SK-N-SH (cell line): Measurements from ENCODE around the gene MRTFB. TPM values are rescaled to one million over a fixed set of nuclear protein-coding genes. Genes with fewer than 3 reads are reported as not detected.

Source experiments
- CTCF ChIA-PET: fragments of 300-600, 350-600 bp; formaldehyde crosslinking; extraction: SDS; loops from one replicate; lab custom pipeline; 2021; lab: Yijun Ruan, JAX
- POLR2A ChIA-PET: fragments of 350-600 bp; sonication (Branson Sonifier 250); formaldehyde crosslinking; extraction: SDS; loops from one replicate; lab custom pipeline; 2020; ENCODE audit warnings: antibody characterized with exemption, inconsistent platforms; lab: Yijun Ruan, JAX
- DNase-seq: peaks from one replicate; pipeline ENCODE4 v3.0.0; 2012
- H2AFZ ChIP-seq: fragments of 200-600 bp; sonication (generic); 2 replicates; pipeline ENCODE4 v1.8.1; 2016; ENCODE audit warnings: antibody characterized with exemption, mild to moderate bottlenecking, low read depth
- H3F3A ChIP-seq: fragments of 200-600 bp; sonication (generic); replicated peaks from 2 replicates; pipeline ENCODE3; 2016; ENCODE audit warnings: antibody characterized with exemption, mild to moderate bottlenecking; ENCODE audit not compliant: insufficient read depth
- H3K27ac ChIP-seq, 2 experiments: fragments of 200-500 bp in 1 of 2; fragments of 200-600 bp in 1 of 2; sonication (Bioruptor generic) in 1 of 2; sonication (generic), shearing (Covaris generic) in 1 of 2; 2 replicates each; pipeline versions ENCODE4 v1.5.1 to v1.6.1; 2014 to 2016; ENCODE audit warnings: low read depth in 2 of 2, inconsistent platforms in 1 of 2, low read length in 1 of 2, mild to moderate bottlenecking in 1 of 2, mixed read lengths in 1 of 2
- H3K27me3 ChIP-seq: fragments of 200-600 bp; sonication (generic), shearing (Covaris generic); 2 replicates; pipeline ENCODE4 v1.6.1; 2016; ENCODE audit warnings: mixed run types; ENCODE audit not compliant: insufficient read depth
- H3K36me3 ChIP-seq, 2 experiments: fragments of 200-500 bp in 1 of 2; fragments of 200-600 bp in 1 of 2; sonication (Bioruptor generic) in 1 of 2; sonication (generic) in 1 of 2; replicated peaks in 1 of 2; 2 replicates each; pipeline versions ENCODE3 to v1.5.1; 2014 to 2016; ENCODE audit warnings: low read length in 1 of 2, mild to moderate bottlenecking in 1 of 2; ENCODE audit not compliant: insufficient read depth in 2 of 2, control insufficient read depth in 1 of 2
- H3K4me1 ChIP-seq, 2 experiments: fragments of 200-500 bp in 1 of 2; fragments of 200-600 bp in 1 of 2; sonication (Bioruptor generic) in 1 of 2; sonication (generic), shearing (Covaris generic) in 1 of 2; 2 replicates each; pipeline versions ENCODE4 v1.5.1 to v1.6.1; 2014 to 2016; ENCODE audit warnings: low read depth in 1 of 2, low read length in 1 of 2, mixed run types in 1 of 2; ENCODE audit not compliant: insufficient read depth in 2 of 2, control insufficient read depth in 1 of 2
- H3K4me2 ChIP-seq: fragments of 200-600 bp; sonication (generic), shearing (Covaris generic); 2 replicates; pipeline ENCODE4 v1.6.1; 2017; ENCODE audit warnings: mixed run types
- H3K4me3 ChIP-seq, 2 experiments: fragments of 200-500 bp in 1 of 2; fragments of 200-600 bp in 1 of 2; sonication (Bioruptor generic) in 1 of 2; sonication (generic), shearing (Covaris generic) in 1 of 2; 2 replicates each; pipeline versions ENCODE4 v1.5.1 to v1.8.1; 2014 to 2016; ENCODE audit warnings: low read depth in 2 of 2, inconsistent platforms in 1 of 2, low read length in 1 of 2, mild to moderate bottlenecking in 1 of 2, mixed read lengths in 1 of 2, moderate library complexity in 1 of 2
- H3K79me2 ChIP-seq: fragments of 200-600 bp; sonication (generic); 2 replicates; pipeline ENCODE4 v1.8.1; 2017; ENCODE audit warnings: mild to moderate bottlenecking; ENCODE audit not compliant: insufficient read depth
- H3K9ac ChIP-seq: fragments of 200-600 bp; sonication (generic); 2 replicates; pipeline ENCODE4 v1.6.1; 2017; ENCODE audit warnings: mixed run types
- H3K9me2 ChIP-seq: fragments of 200-600 bp; sonication (generic); 2 replicates; pipeline ENCODE4 v1.6.1; 2017; ENCODE audit warnings: mixed run types
- H3K9me3 ChIP-seq: fragments of 200-600 bp; sonication (generic); 2 replicates; pipeline ENCODE4 v1.6.1; 2017; ENCODE audit warnings: mixed run types, mild to moderate bottlenecking, moderate library complexity
- H4K20me1 ChIP-seq: fragments of 200-600 bp; sonication (generic); 2 replicates; pipeline ENCODE4 v1.6.1; 2017; ENCODE audit warnings: mild to moderate bottlenecking, mixed run types; ENCODE audit not compliant: insufficient read depth
- ELF1 ChIP-seq: IDR thresholded peaks from 2 replicates; pipeline ENCODE4 v1.4.0; 2012
- EP300 ChIP-seq, 2 experiments: IDR thresholded peaks; 2 replicates each; pipeline versions ENCODE4 v1.4.0 to v1.6.1; 2012; ENCODE audit warnings: borderline replicate concordance in 1 of 2, low read depth in 1 of 2, low read length in 1 of 2
- FOXJ3 ChIP-seq: sonication (generic); formaldehyde crosslinking; IDR thresholded peaks from 2 replicates; pipeline ENCODE4 v1.5.1; 2020; ENCODE audit warnings: mild to moderate bottlenecking, missing genetic modification reagents
- FOXM1 ChIP-seq: IDR thresholded peaks from 2 replicates; pipeline ENCODE4 v1.4.0; 2012; ENCODE audit warnings: low read depth, mild to moderate bottlenecking
- GABPA ChIP-seq: IDR thresholded peaks from 2 replicates; pipeline ENCODE4 v1.4.0; 2012; ENCODE audit warnings: low read depth, mild to moderate bottlenecking
- GATA2 ChIP-seq: sonication (generic); formaldehyde crosslinking; IDR thresholded peaks from 2 replicates; pipeline ENCODE4 v1.5.0; 2020; ENCODE audit warnings: mild to moderate bottlenecking, missing genetic modification reagents
- IRF3 ChIP-seq: fragments of 150-350 bp; IDR thresholded peaks from 2 replicates; pipeline ENCODE4 v1.6.1; 2016; ENCODE audit warnings: mild to moderate bottlenecking, low read depth, low read length
- JUND ChIP-seq: IDR thresholded peaks from 2 replicates; pipeline ENCODE4 v1.4.0; 2012
- MAX ChIP-seq: IDR thresholded peaks from 2 replicates; pipeline ENCODE4 v1.4.0; 2012; ENCODE audit warnings: low read depth
- MEF2A ChIP-seq: IDR thresholded peaks from 2 replicates; pipeline ENCODE4 v1.4.0; 2012; ENCODE audit warnings: low read depth, borderline replicate concordance
- MXI1 ChIP-seq: IDR thresholded peaks from 2 replicates; pipeline ENCODE4 v1.6.1; 2012; ENCODE audit warnings: mild to moderate bottlenecking, low read depth, low read length, improper control_type of control experiment
- NRF1 ChIP-seq: IDR thresholded peaks from 2 replicates; pipeline ENCODE4 v1.6.1; 2012; ENCODE audit warnings: low read depth, mild to moderate bottlenecking, low read length
- POLR2AphosphoS5 ChIP-seq: IDR thresholded peaks from 2 replicates; pipeline ENCODE4 v1.6.1; 2012; ENCODE audit warnings: low read depth, low read length
- RAD21 ChIP-seq: IDR thresholded peaks from 2 replicates; pipeline ENCODE4 v1.6.1; 2012; ENCODE audit warnings: mild to moderate bottlenecking, low read length
- TAF1 ChIP-seq: IDR thresholded peaks from 2 replicates; pipeline ENCODE4 v1.6.1; 2012; ENCODE audit warnings: low read depth, mild to moderate bottlenecking, low read length, moderate library complexity, borderline replicate concordance
- YY1 ChIP-seq: IDR thresholded peaks from 2 replicates; pipeline ENCODE4 v1.4.0; 2012; ENCODE audit warnings: low read depth, mild to moderate bottlenecking
- WGBS: methylation state at CpG from one replicate; pipeline ENCODE4 v1.1.6; 2017; ENCODE audit warnings: low lambda C conversion rate; 5-methylcytosine and 5-hydroxymethylcytosine counted together
- polyA plus RNA-seq, 3 experiments: library from polyadenylated mRNA; depleted of rRNA; stranded (reverse); fragments of >200 nt; gene quantifications; 2 replicates each; pipeline ENCODE4 v1.2.3, GENCODE V29; 2012
- TF ChIP-seq, protein P1 (sequence below): fragments of 200-600 bp; sonication (generic); IDR thresholded peaks from 2 replicates; pipeline ENCODE4 v1.6.1; 2017; ENCODE audit warnings: antibody characterized with exemption, mild to moderate bottlenecking, moderate library complexity
- TF ChIP-seq, protein P2 (sequence below): IDR thresholded peaks from 2 replicates; pipeline ENCODE4; 2012
- TF ChIP-seq, protein P3 (sequence below): IDR thresholded peaks from 2 replicates; pipeline ENCODE4 v1.4.0; 2012; ENCODE audit warnings: low read depth, borderline replicate concordance
- TF ChIP-seq, protein P4 (sequence below): IDR thresholded peaks from 2 replicates; pipeline ENCODE4 v1.4.0; 2012; ENCODE audit warnings: low read depth, borderline replicate concordance

Gene MRTFB
- polyA plus RNA-seq, 1 of the 3 experiments (the other 2 are of a cell fraction), result 3.3 TPM

DNA sequence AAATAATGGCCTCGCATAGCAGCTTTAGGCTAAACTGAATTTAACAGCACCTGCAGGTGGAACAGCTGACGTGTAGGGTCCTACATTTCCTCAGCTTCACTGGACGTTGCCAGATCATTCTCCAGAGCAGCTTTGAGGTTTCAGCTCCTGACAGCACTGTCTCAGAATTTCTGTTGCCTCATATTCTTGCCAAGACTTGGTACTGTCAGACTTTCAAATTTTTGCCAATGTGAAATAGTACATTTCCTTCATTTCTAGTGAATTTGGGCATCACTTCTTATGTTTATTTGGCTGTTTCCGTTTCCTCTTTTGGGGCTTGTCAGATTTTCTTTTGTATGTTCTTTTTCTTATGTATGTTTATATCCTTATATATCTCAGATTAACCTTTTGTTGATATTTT lies 48.7 kb downstream of the MRTFB start:
- Histone ChIP-seq H3K27ac (no peak overlapping the region), H3K9ac (no peak overlapping the region), H3K79me2 (peaks cover 22% of the 10 kb centered on the region; the same call in 1 of the 2 replicates), H3K9me3 (no peaks in the 10 kb centered on the region), H3K36me3 (peaks cover 0 to 3% of the 10 kb centered on the region in 2 experiments), H4K20me1 (no peaks in the 10 kb centered on the region), H3K4me2 (no peak overlapping the region), H3K27me3 (no peaks in the 10 kb centered on the region), H3K4me3 (no peak overlapping the region), H3F3A (peaks cover 3% of the 10 kb centered on the region), H3K9me2 (no peaks in the 10 kb centered on the region), H3K4me1 (no peaks in the 10 kb centered on the region; a peak in 1 of 4 replicates), H2AFZ (no peak overlapping the region)
- CTCF ChIA-PET, result interaction anchor here (1.0 kb wide), 1 partner anchor 200 kb away, joined by 3 read pairs; the partner anchor contains the start of gene ERCC4
- WGBS, result 90% methylated on average over 4 of the region's 4 CpGs
- DNase-seq, result no peak
- no peak for TF ChIP-seq ELF1
- TF ChIP-seq, protein P1, sequence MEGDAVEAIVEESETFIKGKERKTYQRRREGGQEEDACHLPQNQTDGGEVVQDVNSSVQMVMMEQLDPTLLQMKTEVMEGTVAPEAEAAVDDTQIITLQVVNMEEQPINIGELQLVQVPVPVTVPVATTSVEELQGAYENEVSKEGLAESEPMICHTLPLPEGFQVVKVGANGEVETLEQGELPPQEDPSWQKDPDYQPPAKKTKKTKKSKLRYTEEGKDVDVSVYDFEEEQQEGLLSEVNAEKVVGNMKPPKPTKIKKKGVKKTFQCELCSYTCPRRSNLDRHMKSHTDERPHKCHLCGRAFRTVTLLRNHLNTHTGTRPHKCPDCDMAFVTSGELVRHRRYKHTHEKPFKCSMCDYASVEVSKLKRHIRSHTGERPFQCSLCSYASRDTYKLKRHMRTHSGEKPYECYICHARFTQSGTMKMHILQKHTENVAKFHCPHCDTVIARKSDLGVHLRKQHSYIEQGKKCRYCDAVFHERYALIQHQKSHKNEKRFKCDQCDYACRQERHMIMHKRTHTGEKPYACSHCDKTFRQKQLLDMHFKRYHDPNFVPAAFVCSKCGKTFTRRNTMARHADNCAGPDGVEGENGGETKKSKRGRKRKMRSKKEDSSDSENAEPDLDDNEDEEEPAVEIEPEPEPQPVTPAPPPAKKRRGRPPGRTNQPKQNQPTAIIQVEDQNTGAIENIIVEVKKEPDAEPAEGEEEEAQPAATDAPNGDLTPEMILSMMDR, result no peak
- no peak for TF ChIP-seq JUND
- TF ChIP-seq, protein P2, sequence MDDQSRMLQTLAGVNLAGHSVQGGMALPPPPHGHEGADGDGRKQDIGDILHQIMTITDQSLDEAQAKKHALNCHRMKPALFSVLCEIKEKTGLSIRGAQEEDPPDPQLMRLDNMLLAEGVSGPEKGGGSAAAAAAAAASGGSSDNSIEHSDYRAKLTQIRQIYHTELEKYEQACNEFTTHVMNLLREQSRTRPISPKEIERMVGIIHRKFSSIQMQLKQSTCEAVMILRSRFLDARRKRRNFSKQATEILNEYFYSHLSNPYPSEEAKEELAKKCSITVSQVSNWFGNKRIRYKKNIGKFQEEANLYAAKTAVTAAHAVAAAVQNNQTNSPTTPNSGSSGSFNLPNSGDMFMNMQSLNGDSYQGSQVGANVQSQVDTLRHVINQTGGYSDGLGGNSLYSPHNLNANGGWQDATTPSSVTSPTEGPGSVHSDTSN, result no peak
- TF ChIP-seq GATA2 (CRISPR knock-in tag), result no peak
- TF ChIP-seq MEF2A, result no peak
- no peak for TF ChIP-seq MXI1
- TF ChIP-seq, protein P3, sequence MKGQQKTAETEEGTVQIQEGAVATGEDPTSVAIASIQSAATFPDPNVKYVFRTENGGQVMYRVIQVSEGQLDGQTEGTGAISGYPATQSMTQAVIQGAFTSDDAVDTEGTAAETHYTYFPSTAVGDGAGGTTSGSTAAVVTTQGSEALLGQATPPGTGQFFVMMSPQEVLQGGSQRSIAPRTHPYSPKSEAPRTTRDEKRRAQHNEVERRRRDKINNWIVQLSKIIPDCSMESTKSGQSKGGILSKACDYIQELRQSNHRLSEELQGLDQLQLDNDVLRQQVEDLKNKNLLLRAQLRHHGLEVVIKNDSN, result no peak
- no peak for TF ChIP-seq FOXJ3 (CRISPR knock-in tag)
- no peak for TF ChIP-seq IRF3
- no peak for TF ChIP-seq MAX
- no peak for TF ChIP-seq TAF1
- no peak for TF ChIP-seq FOXM1
- no peak for TF ChIP-seq RAD21
- no peak for TF ChIP-seq YY1
- TF ChIP-seq POLR2AphosphoS5, result no peak
- TF ChIP-seq, protein P4, sequence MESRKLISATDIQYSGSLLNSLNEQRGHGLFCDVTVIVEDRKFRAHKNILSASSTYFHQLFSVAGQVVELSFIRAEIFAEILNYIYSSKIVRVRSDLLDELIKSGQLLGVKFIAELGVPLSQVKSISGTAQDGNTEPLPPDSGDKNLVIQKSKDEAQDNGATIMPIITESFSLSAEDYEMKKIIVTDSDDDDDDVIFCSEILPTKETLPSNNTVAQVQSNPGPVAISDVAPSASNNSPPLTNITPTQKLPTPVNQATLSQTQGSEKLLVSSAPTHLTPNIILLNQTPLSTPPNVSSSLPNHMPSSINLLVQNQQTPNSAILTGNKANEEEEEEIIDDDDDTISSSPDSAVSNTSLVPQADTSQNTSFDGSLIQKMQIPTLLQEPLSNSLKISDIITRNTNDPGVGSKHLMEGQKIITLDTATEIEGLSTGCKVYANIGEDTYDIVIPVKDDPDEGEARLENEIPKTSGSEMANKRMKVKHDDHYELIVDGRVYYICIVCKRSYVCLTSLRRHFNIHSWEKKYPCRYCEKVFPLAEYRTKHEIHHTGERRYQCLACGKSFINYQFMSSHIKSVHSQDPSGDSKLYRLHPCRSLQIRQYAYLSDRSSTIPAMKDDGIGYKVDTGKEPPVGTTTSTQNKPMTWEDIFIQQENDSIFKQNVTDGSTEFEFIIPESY, result no peak
- TF ChIP-seq EP300 (IDR thresholded peaks at IDR 0.05; ENCODE audit: borderline replicate concordance in 1 of 2, low read depth in 1 of 2, low read length in 1 of 2), result no peak
- no peak for TF ChIP-seq NRF1
- no peak for TF ChIP-seq GABPA
- POLR2A ChIA-PET, result no interaction called here
